HG02588 (cell line): ENCODE data around the gene DAPK2.

Experiments used
- ATAC-seq: cut with Tn5 transposase; IDR thresholded peaks from one replicate; pipeline ENCODE4 v1.9.1; 2021; ENCODE audit warnings: mild to moderate bottlenecking, moderate library complexity; ENCODE audit not compliant: unreplicated experiment

Gene DAPK2

DNA sequence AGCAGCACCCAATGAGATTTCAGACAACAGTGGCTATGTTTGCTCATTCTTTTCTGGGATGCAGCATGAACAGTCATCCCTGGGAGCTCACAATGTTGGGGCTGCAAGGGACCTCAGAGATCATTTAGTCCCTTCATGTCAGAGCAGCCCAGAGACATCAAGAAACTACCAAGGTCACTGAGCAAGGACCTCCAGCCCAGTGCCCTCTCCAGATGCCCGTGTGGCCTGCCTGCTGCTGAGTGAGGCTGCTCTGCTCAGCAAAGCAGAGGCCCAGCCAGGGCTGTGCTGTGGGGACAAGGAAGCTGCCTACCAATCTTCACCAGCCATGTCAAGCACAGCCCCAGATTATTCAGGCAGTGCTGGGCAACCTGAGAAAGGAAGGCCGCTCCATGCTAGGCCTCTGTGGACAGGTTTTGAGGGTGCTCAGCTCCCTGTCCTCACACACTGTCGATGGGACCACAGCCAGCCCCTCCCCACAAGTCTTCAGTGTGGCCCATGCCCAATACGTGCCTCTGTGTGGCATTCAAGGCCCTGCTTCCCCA, 99.7 kb downstream of the DAPK2 start:
- no peak for ATAC-seq

DNA sequence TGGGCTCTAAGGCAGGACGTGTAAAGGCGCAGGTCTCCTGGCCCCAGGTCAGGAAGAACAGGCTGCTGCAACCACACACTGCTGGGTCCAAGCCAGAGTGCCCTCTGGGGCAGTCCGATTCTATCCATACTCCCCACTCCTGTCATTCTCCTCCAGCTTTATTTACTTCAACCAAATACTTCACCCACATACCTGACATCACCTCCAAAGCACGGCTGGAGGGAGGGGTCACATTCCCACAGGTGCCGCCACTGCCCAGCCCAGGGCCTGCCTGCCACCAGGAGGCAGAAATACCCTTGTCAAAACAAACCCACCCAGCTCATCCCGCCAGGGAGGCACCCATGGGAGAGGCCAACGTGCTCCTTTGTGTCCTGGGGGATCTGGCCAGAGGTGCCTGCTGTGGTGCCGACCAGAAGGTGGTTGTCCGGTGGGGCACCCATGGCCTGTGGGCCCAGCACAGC, 100.4 kb downstream of the DAPK2 start:
- ATAC-seq: no peak

DNA sequence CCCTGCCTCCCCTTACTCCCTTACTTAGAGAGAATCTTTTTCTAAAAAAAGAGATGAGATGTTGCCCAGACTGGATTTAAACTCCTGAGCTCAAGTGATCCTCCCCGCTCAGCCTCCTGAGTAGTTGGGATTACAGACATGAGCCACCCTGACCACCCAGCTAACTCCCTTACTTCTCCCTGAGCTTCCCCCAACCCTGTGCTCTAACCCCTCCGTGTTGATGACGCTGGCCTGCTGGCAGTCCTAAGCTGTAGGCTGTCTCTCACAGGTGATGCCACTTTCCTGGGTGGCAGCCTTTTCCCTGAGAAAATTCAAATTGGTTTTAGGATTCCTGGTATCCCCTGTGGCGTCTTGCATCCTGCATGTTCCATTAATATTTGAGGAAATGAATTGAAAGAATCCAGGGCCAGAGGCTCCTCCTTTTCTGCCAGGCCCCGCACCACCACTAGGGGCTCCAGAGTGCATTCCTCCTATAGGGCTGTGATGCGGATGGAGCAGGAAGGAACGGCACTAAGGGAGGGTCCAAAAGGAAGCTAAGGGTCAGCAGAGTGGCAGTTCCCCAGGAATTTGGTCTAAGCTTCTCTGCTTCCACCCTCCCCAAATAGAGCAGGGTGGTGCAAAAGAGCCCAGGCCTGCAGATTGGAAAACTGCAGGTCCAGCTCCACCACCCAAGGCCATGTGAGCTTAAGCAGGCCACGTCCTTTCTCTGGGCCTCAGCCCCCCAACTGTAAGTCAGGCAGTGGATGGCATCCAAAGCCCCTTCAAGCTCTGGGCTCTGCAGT, 101.1 kb downstream of the DAPK2 start:
- no peak for ATAC-seq

DNA sequence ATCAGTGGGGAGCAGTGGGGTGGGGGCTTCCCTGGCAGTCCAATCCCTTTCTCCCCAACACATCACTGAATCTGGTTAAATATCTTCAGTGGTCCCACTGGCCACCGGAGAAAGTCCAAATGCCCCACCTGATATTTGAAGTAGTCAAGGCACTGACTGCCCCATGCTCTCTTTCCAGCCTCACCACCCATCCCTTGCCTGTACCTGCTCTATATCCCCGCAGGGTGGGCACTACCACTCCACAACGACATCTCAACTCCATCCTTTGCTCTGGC, 101.7 kb downstream of the DAPK2 start:
- no peak for ATAC-seq

DNA sequence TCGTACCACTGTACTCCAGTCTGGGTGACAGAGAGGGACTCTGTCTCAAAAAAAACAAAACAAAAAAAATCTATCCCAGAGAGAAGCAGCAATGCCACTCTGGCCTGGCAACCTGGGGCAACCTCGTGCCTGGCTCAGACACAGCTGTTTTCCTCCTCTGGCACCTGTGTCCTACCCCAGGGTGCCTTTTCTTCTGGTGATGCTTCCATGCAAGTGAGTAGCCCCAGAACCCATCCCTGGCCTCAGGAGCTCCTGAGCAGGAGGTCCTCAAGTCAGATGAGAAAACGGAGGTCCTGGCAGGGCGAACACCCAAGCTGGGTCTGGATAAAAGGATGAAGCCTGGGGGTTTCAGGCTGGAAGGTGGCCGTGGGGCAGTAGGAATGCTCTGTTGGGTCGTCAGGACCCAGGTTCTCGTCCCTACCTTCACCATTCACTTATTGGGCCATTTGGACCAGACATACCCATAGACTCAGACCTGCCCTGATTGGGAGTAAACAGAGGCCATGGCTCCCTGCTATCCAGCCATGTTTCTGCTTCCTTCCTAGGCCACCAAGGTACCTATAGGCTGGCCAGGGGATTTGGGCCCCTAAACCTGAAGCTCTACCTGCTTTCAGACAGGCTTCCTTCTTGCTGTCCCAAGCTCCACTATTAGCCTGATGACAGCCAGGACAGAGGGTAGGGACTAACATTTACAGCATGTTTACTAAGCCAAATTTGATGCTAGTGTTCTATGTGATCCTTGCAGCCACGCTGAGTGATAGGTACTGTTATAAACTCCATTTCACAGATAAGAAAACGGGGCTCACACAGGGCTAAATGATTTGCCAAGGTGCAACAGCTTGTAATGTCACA, 102.2 kb downstream of the DAPK2 start:
- ATAC-seq: no peak

DNA sequence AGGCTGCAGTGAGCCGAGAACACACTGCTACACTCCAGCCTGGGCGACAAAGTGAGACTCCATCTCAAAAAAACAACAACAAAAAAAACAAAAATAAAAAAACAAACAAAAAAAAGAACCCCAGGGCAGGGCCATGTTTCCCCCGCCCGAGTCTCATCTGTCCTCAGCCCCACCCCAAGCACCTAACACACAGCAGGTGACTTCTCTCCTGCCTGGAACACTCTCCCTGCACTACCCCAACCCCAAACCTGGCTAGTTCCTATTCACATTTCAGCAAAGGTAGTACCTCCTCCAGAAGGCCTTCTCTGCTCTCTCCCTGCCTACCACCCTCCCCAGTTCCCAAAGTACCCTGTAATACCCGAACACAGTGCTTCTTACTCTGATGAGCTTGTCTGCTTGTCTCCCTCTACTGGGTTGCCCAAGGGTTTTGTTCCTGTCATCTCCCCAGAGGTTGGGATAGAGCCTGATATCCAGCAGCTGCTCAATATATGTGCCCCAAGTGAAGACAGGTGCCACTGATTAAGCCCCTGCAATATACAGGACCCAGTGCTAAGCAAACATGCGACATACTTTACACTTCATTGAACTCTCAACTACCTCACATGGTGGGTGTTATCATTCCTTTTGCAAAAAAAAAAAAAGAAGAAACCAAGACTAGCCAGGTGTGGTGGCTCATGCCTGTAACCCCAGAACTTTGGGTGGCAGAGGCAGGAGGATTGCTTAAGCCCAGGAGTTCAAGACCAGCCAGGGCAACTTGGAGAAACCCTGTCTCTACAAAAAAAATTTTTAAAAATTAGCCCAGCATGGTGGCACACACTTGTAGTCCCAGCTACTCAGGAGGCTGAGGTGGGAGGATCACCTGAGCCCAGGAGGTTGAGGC, 103.6 kb downstream of the DAPK2 start:
- no peak for ATAC-seq

DNA sequence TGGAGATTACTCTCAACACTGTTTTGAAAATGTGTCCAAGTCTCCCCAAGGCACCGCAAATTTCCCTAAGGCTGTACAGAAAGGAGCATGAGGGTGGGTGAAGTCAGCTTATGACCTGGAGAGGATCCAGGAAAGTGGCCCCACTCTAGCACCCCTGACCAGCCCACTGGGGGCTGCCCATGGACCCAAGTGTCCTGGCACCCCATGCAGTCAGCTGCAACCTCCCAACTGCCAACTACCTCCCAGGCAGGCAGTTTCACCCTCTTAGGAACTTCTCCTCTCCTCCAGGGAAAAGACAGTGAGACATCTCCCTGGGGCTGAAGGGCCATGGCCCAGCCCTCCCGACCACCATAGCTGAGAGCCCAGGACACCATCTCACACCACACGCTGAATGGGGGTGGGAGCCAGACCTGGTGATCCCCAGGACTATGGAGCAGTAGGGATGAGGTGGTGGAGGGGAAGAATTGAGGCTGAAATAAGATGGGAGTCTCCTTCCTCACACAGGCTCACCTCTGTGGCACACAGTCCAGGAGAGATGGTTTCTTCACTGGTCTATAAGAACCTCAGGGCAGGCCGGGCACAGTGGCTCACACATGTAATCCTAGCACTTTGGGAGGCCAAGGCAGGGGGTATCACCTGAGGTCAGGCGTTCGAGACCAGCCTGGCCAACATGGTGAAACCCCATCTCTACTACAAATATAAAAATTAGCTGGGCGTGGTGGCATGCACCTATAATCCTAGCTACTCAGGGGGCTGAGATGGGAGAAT, 104.4 kb downstream of the DAPK2 start:
- ATAC-seq: no peak

DNA sequence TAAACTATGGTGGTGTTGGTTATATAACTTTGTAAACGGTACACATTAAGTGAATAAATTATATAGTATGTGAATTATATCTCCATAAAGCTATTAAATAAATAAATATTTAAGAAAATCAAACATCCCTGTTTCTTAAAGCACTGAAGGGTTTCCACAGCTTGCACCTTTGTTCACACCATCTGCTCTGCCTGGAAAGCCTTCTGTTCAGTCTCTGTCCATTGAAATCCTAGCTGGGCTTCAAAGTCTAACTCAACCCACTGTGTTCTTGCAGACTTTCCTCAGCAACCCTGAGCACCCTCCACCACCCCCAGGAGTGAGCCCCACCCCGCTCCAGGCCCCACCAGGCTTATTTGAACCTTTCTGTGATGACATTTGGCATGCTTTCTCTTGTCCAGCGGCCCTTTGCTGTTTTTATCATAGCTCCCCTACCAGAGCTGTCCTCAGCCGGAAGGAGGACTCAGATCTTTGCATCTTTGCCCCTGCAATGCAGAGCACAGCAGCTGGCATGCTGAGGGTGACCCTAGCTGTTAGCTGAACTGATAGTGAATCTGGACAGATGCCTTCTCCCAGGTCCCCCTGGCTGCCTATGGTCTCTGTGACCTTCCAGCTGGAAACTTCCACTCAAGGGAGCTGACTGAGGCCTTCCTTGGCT, 105.2 kb downstream of the DAPK2 start:
- ATAC-seq: no peak

DNA sequence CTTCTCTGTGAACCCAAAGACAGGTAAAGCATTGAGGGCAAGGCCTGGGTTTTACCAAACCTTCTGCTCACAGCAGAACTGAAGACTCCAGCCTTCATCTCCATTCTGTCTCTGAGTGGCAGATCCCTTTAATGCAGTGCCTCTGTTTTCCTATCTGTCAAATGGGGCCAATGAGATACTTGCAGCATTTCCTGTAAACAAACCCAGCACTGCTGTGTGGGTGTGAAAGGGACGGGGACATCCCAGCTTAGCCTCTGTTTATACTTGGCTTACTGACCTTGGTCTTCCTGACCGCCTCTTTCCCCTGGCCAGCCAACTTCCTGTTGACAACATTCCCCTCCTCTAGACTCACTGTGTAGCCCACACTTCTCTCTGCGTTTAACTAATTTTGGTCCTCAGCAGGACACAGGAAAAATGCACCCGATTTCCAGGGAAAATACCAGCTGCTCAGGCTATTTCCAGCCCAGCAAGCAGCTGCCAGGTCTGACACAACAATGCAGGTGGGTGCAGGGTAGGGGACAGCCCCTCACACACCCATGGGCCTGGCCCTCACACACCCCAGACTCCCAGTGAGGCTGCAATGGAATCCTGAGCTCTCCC, 106.7 kb downstream of the DAPK2 start:
- no peak for ATAC-seq

DNA sequence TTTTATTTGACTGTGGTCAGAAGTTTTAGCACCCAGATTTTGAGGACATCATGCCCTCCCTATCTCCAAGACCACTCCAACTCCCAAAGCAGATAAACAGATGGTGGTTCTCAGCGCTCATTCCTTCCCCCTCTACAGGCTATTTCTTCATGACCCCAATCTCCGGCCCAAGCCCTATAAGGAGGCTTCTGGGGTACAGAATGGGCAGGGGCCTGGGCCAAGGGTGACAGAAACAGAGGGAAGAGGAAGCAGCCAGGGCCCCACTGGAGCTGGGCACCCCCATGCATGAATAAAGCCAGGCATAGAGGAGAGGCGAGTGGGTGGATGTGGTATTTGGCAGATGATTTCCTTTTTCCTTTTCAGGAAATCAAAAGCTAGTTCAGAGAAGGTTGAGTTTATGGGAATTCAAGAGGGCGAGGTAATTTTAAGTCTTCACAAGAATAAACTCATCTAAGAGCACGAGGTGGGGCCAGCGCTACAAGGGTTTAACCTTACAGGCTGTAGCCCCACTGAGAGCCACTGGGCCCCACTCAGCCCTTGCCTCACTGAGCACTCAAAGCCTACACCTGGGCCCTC, 107.7 kb downstream of the DAPK2 start:
- ATAC-seq: no peak

DNA sequence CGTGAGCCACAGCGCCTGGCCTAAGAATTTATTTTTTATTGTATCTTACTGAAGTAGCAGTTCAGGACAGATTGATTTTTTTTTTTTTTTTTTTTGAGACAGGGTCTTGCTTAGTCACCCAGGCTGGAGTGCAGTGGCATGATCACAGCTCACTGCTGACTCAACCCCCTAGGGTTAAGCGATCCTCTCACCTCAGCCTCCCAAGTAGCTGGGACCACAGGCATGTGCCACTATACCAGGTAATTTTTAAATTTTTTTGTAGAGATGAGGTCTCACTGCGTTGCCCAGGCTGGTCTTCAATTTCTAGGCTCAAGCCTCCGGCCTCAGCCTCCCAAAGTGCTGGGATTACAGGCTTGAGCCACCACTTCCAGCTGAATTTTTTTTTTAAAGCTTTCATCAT, 112.8 kb downstream of the DAPK2 start:
- ATAC-seq: no peak

DNA sequence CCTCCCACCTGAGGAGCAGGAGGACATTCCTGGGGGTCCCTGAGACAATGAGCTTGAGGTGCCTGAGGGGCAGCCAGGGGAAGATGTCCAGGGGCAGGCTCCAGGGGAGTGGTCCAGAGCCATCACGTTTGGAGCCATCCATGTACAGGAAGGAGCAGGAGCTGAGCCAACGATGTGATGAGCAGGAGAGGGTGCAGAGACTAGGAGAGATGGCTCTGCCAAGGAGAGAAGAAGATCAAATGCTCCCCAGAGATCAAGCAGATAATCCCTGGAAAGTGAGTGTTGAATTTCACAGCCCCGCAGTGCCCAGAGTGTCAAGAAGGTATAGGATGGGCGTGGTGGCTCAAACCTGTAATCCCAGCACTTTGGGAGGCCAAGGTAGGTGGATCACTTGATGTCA, 114.7 kb downstream of the DAPK2 start:
- ATAC-seq: no peak

DNA sequence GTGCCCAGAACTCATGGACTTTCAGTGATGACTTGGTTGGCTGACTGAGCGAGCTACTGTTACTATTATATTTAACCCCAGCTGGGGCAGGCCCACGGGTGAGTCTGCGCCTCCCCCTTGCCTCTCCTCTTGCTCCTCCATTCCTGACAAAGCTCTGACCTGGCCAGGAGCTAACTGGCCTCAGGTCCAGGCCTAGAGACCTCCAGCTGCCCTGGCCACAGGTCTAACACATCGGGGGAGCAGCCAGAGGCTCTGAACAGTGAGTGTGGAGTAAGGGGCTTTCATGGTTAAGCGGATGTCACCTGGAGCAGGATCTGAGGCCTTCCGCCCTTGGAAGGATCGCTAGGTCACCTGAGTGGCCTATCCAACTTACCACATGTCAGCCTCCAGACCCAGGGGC, 116.3 kb downstream of the DAPK2 start:
- no peak for ATAC-seq

DNA sequence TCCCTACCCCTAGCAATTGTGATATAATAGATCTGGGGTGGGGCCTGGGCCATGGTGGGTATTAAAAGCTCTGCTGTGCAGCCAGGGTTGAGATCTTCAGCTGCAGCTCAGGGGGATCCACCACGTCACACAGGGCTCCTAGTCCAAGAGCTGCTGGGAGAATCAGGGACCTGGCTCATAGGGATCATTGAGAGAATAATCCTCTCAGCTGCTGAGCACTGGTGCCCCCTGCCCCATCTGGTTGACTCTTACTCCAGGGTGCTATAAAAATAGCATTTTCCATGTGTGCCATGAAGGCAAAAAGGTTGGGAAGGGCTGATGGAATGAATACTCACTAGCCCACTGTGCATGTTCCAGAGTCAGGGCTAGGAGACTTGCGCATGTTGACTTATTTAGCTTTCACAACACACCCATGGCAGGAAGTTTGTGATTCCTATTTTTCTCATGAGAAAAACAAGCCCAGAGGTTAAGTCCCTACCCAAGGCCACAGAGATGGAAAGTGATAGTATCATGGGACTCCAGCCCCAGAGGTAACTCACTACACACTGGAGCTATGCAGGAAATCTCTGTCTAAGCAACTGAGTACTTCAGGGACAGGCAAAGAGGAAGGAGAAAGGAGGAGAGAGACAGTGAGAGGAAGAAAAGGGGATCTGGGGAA, 118.0 kb downstream of the DAPK2 start:
- ATAC-seq: no peak

DNA sequence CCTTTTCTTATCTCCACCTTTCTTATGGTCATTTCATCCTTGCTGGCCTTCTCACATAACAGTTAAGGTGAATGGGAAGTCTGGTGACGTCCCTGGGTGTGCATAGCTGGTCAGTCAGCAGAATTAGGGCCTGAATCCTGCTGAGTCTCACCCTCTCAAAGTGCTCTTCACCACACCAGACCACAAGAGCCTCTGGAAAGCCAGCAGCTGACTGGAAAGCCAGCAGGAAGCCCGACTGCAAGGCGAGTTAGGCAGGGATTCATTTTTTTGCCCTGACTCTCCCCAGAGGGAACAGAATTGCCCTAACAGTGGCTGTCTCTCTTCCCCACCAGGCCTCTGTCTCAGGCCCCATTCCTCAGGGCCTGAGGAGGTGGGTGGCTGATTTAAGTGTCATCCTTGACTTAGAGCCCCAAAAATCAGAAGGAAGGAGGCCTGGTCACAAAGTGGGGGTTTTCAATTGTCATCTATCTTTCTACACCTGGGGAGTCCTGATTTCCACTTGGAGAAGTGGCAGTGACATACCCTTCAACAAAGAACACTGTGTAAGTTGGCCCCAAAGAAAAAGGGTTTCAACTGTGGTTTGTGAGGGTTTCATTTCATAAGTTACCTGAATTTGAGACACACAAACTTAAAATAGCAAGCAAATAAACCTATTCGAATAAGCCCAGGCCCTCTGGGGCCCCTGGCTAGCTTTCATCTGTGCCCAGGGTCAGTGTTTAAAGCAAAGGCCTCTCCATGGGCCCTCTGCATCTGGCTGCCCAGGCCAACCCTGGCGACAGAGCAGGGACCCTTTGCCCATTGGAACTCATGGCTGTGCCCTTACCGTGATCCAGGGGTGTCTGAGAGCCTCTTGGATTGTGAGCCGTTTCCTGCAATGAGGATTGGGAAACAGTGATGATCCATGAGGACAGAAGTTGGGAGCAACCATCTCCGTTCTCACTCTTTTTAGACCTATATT, 122.0 kb downstream of the DAPK2 start:
- ATAC-seq: no peak

DNA sequence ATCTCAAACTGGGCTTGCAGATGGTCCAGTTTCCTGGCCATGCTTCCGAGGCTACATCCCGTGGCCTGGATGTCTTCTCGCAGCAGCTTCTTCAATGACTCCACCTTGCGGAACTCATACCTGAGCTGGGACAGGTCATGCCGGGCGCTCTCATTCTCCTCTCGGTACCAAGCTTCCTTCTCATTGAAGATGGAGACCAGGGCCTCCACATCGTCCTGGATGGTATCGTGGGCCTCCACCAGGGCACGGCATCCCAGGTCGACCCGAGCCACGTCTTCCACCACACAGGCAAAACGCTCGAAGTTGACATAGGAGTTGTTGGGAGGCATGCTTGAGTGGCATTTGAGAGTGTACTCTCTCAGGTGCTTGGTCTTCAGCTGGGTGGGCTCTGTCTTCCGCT, 123.4 kb downstream of the DAPK2 start:
- no peak for ATAC-seq

DNA sequence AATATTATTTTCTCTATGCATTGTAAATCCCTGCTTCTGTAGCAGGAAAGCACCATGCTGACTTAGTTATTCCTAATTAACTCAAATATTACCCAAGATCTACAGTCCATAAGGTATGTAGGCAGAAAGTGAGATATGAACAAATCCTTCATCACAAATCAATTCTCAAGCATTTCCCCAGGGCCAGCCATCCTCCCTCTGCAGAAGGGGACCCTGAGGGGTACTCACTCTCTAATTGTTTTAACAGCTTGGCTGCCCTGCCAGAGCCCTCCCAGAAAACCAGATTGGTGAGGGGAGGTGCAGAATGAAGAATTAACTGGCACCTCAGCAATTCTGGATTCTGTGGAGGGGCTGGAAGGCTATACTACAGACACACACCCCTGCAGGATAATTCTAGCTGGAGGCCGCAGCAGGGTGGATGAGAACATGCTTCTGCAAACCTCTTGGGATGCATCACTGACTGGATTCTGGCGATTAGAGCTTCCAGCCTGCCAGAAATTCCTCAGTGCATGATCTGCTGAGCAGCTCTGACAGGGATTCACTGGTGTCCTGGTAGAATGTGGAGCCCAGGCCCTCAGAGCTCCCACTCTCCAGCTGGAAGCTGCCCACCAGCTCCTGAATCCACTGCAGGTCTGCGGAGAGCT, 123.9 kb downstream of the DAPK2 start:
- no peak for ATAC-seq
